Nephron progenitor cell (in vitro differentiated cells): Measurements from ENCODE around the gene MORN5.
"Not testable (repeated sequence)": the region's sequence is repeated elsewhere in the genome, so short reads cannot be mapped to it uniquely, and the experiment has no call there.

ENCODE experiments used
- DNase-seq: peaks from one replicate; pipeline ENCODE4 v3.0.0; 2021
- H3K27ac Mint-ChIP-seq: 2 replicates; pipeline ENCODE4 v1.8.0; 2021; ENCODE audit warnings: mild to moderate bottlenecking, moderate library complexity, mixed read lengths
- H3K27me3 Mint-ChIP-seq: 2 replicates; pipeline ENCODE4 v1.8.0; 2021; ENCODE audit warnings: mild to moderate bottlenecking, low read depth, mixed read lengths; ENCODE audit not compliant: poor library complexity
- H3K36me3 Mint-ChIP-seq: 2 replicates; pipeline ENCODE4 v1.8.0; 2021; ENCODE audit warnings: low read depth, mixed read lengths
- H3K4me1 Mint-ChIP-seq: 2 replicates; pipeline ENCODE4 v1.8.0; 2021; ENCODE audit warnings: mixed read lengths
- H3K4me3 Mint-ChIP-seq: 2 replicates; pipeline ENCODE4 v1.8.0; 2021; ENCODE audit warnings: mild to moderate bottlenecking, moderate library complexity, mixed read lengths
- H3K9me3 Mint-ChIP-seq: 2 replicates; pipeline ENCODE4 v1.8.0; 2021; ENCODE audit warnings: mild to moderate bottlenecking, moderate library complexity, mixed read lengths
- TF ChIP-seq, protein P1 (sequence below): fragments of 200-600 bp; sonication (generic); IDR thresholded peaks from 2 replicates; pipeline ENCODE4 v1.5.0; 2021; ENCODE audit warnings: antibody characterized with exemption

Gene MORN5

DNA sequence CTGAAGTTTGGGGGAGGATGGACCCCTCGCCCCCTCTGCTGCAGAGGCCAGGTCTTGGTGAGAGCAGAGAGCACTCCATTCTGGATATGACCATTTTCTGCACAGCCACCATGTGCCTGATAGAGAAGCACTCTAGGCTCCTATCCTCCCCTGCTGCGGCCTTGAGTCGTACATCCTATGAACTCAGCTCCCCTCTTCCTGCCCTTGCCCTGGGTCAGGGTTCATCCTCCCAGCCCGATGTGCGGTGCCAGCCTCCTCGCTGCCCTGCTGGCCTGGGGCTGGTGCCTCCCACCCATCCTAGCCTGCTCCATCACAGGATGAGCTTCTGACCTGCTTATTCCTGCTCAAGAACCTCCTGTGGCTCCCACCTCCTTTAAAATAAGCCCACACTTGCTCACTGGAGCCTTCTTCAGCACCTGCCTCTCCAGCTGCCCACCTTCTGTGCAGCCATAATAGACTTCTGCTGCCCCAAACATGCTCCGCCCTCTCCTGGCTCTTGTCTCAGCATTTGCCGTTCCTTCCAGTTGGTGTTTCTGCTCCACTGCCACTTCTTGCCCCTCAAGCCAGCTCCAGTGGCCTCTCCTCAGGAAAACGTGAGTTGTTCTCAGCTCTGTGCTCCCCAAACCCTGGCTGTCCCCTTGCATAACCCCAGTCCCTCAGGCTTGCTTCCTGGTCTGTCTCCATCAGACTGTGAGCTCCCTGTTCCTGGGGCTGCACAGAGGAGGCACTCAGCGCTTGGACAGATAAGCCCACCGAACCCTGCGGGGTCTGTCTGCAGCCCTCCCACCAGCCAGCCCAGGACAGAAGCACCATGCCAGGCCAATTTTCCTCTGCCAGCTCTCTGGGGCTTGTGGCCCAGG lies 44.3 kb upstream of the MORN5 start:
- H3K27ac Mint-ChIP-seq: no peak overlapping the region
- H3K36me3 Mint-ChIP-seq: no peaks in the 10 kb centered on the region
- DNase-seq: no peak
- TF ChIP-seq, protein P1, sequence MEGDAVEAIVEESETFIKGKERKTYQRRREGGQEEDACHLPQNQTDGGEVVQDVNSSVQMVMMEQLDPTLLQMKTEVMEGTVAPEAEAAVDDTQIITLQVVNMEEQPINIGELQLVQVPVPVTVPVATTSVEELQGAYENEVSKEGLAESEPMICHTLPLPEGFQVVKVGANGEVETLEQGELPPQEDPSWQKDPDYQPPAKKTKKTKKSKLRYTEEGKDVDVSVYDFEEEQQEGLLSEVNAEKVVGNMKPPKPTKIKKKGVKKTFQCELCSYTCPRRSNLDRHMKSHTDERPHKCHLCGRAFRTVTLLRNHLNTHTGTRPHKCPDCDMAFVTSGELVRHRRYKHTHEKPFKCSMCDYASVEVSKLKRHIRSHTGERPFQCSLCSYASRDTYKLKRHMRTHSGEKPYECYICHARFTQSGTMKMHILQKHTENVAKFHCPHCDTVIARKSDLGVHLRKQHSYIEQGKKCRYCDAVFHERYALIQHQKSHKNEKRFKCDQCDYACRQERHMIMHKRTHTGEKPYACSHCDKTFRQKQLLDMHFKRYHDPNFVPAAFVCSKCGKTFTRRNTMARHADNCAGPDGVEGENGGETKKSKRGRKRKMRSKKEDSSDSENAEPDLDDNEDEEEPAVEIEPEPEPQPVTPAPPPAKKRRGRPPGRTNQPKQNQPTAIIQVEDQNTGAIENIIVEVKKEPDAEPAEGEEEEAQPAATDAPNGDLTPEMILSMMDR: no peak
- no peaks in the 10 kb centered on the region for H3K4me1 Mint-ChIP-seq
- H3K9me3 Mint-ChIP-seq: no peaks in the 10 kb centered on the region
- H3K27me3 Mint-ChIP-seq: peaks cover 30% of the 10 kb centered on the region
- H3K4me3 Mint-ChIP-seq: no peak overlapping the region

DNA sequence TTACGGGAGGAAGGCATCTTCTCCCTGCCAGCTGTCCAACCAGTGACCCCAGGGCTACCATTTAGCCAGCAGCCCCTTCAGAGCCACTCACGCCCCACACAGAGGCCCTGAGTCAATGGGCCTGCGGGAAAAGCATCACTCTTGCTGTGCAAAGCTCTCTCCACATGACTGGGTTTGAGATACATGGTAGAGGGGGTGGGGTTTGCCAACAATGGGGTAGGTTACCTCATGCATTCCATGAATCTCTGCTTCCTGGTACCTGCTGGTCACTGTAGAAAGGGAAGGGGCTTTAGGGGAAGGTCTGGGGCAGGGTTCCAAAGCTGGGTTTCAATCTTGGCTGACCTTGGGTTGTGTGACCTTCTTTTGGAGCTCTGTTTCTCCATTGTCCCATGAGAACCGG lies 43.7 kb upstream of the MORN5 start:
- H3K4me1 Mint-ChIP-seq: no peaks in the 10 kb centered on the region

DNA sequence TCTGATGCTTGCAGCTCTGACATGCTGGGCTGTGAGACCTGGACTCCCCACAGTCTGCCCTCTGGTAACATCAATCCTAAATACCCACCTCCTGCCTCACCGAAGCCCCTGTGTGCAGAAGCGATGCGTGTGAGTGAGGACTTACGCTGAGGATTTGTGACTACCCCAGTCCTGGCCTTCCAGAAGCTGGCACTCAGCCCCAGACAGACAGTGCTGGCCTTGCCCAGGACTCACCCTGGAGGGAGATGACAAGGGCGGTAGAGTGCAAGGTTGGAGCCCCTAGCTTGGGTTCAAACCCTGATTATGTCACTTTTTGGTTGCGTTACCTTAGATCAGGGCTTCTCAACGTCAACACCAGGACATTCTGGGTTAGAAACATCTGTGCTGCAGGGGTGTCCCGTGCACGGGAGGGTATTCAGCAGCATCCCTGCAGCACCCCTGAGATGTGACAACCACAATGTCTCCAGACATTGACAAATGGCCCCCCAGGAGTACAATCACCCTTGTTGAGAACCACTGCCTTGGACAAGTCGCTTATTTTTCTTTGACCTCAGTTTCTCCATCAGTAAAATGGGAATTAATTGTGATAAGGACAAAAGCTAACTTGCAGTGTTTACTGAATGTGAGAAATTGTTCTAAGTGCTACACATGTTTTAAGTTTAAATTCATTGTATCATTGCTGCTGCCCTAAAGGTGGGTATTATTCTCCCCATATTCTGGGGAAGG lies 43.1 kb upstream of the MORN5 start:
- H3K27ac Mint-ChIP-seq: no peak overlapping the region
- H3K36me3 Mint-ChIP-seq: no peaks in the 10 kb centered on the region
- no peak for DNase-seq
- no peaks in the 10 kb centered on the region for H3K9me3 Mint-ChIP-seq
- H3K4me3 Mint-ChIP-seq: no peak overlapping the region
- H3K27me3 Mint-ChIP-seq: peaks cover 30% of the 10 kb centered on the region
- TF ChIP-seq, protein P1: no peak
- H3K4me1 Mint-ChIP-seq: no peaks in the 10 kb centered on the region

More for the DNA sequence above, 43.7 kb upstream of the MORN5 start:
- Mint-ChIP-seq H3K9me3 (no peaks in the 10 kb centered on the region), H3K27ac (no peak overlapping the region), H3K36me3 (no peaks in the 10 kb centered on the region), H3K4me3 (no peak overlapping the region), H3K27me3 (peaks cover 30% of the 10 kb centered on the region)
- DNase-seq: no peak
- TF ChIP-seq, protein P1: no peak

DNA sequence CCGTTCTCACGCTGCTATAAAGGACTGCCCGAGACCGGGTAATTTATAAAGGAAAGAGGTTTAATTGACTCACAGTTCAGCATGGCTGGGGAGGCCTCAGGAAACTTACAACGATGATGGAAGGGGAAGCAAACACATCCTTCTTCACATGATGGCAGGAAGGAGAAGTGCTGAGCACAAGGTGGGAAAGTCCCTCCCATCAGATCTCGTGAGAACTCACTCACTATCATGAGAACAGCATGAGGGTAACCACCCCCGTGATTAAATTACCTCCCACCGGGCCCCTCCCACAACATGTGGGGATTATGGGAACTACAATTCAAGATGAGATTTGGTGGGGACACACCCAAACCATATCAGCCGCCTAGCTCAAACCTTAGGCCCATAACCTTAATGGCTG lies 42.5 kb upstream of the MORN5 start:
- peaks cover 32% of the 10 kb centered on the region for H3K27me3 Mint-ChIP-seq
- DNase-seq, H3K4me1 Mint-ChIP-seq, H3K27ac Mint-ChIP-seq, H3K36me3 Mint-ChIP-seq, H3K4me3 Mint-ChIP-seq, H3K9me3 Mint-ChIP-seq: not testable (repeated sequence)

GRCh38 chr9:122118343-122119165 lies 41.2 kb upstream of the MORN5 start:
- Mint-ChIP-seq H3K36me3 (no peaks in the 10 kb centered on the region), H3K4me3 (no peak overlapping the region), H3K9me3 (no peaks in the 10 kb centered on the region), H3K4me1 (no peaks in the 10 kb centered on the region), H3K27ac (no peak overlapping the region), H3K27me3 (peaks cover 35% of the 10 kb centered on the region)
- TF ChIP-seq, protein P1: no peak
- no peak for DNase-seq

- H3K36me3 Mint-ChIP-seq: no peaks in the 10 kb centered on the region
- no peak overlapping the region for H3K4me3 Mint-ChIP-seq
- H3K9me3 Mint-ChIP-seq: no peaks in the 10 kb centered on the region
- no peak overlapping the region for H3K27ac Mint-ChIP-seq
- H3K4me1 Mint-ChIP-seq: no peaks in the 10 kb centered on the region
- TF ChIP-seq, protein P1: no peak
- peaks cover 36% of the 10 kb centered on the region for H3K27me3 Mint-ChIP-seq
- DNase-seq: no peak
These were observed 40.6 kb upstream of the MORN5 start for GRCh38 chr9:122119166-122119521.
